GM23248 (cell line): Measurements from ENCODE around the gene EMILIN2.

Experiments
- EZH2 ChIP-seq: fragments of 200-600 bp; sonication (generic); IDR thresholded peaks from 2 replicates; pipeline ENCODE4 v1.6.1; 2018; ENCODE audit warnings: antibody characterized with exemption, mild to moderate bottlenecking; ENCODE audit not compliant: insufficient read depth, poor library complexity, severe bottlenecking
- EZH2phosphoT487 ChIP-seq: fragments of 200-600 bp; sonication (generic); IDR thresholded peaks from 2 replicates; pipeline ENCODE4 v1.6.1; 2018; ENCODE audit warnings: antibody characterized with exemption, moderate library complexity, mild to moderate bottlenecking, low read depth; ENCODE audit not compliant: insufficient read depth

GRCh38 chr18:2910261-2910660 lies 63.5 kb downstream of the EMILIN2 start:
- TF ChIP-seq EZH2phosphoT487 (no peak), EZH2 (no peak)
